ENCODE results near the gene TTC9B.

The TTC9B gene

DNA sequence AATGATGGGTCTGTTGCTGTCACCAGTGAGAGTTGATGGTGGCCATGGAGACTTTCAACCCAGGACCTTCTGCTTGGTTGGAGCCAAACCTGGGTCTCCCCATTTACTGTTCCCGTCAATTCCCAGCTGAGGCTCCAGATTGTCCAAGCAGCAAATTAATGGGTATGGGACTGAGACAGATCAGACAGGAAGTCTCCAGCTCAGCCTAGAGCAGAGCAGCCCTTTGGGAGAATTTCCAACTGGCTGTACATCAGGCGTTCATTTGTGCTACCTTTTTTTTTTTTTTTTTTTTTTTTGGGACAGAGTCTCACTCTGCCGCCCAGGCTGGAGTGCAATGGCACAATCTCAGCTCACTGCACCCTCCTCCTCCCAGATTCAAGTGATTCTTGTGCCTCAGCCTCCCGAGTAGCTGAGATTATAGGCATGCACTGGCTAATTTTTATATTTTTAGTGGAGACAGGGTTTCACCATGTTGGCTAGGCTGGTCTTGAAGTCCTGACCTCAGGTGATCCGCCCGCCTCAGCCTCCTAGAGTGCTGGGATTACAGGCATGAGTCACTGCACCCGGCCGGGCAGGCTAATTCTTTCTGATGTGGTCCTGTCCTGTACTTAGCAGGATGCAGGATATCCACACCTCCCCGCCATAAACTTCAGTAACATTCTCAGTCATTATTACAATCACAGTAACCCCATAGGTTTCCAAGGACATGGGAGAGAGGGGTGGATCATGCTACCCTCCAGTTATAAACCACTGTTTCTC is 17.7 kb downstream of the TTC9B start:
- TF ChIP-seq BACH2 (CRISPR knock-in tag; IDR thresholded peaks at IDR 0.05; ENCODE audit: borderline replicate concordance) (no peak), TOX (CRISPR knock-in tag; IDR thresholded peaks at IDR 0.05; ENCODE audit: borderline replicate concordance) (no peak), PPARA (CRISPR knock-in tag; IDR thresholded peaks at IDR 0.05; ENCODE audit: borderline replicate concordance) (no peak)
- peak; percentile 38; the same call in 2 of the 3 replicates for ATAC-seq

DNA sequence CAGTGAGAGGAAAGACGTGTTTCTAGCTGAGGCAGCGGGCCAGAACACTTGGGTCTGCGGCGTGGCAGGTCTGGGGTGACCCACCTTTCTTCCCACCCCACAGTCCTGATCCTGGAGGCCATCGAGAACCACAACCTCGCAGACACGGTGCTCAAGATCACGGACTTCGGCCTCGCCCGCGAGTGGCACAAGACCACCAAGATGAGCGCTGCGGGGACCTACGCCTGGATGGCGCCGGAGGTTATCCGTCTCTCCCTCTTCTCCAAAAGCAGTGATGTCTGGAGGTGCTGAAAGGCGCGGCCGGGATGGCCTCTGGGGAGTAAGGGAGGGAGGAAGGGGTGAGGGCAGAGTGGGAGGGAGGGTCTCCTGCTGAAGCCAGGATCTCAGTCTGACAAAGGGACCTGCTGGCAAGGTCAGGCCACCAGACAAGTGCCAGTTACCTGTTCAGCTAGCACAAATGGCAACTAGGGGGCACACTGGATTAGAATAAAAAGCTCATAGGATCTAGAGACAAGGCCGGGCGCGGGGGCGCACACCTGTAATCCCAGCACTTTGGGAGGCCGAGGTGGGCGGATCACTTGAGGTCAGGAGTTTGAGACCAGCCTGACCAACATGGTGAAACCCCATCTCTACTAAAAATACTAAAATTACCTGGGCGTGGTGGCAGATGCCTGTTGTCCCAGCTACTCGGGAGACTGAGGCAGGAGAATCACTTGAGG is 19.8 kb downstream of the TTC9B start:
- no peak for ATAC-seq
- TF ChIP-seq CSRNP3 (CRISPR knock-in tag; IDR thresholded peaks at IDR 0.05) (no peak), ZNF8 (CRISPR knock-in tag; IDR thresholded peaks at IDR 0.05) (no peak), PPARA (CRISPR knock-in tag; IDR thresholded peaks at IDR 0.05; ENCODE audit: borderline replicate concordance) (no peak), ISL1 (CRISPR knock-in tag; IDR thresholded peaks at IDR 0.05) (no peak), ZFP30 (CRISPR knock-in tag; IDR thresholded peaks at IDR 0.05) (no peak), POU6F1 (CRISPR knock-in tag; IDR thresholded peaks at IDR 0.05; ENCODE audit: borderline replicate concordance, low read depth) (no peak)
- TF ChIP-seq, protein P1, sequence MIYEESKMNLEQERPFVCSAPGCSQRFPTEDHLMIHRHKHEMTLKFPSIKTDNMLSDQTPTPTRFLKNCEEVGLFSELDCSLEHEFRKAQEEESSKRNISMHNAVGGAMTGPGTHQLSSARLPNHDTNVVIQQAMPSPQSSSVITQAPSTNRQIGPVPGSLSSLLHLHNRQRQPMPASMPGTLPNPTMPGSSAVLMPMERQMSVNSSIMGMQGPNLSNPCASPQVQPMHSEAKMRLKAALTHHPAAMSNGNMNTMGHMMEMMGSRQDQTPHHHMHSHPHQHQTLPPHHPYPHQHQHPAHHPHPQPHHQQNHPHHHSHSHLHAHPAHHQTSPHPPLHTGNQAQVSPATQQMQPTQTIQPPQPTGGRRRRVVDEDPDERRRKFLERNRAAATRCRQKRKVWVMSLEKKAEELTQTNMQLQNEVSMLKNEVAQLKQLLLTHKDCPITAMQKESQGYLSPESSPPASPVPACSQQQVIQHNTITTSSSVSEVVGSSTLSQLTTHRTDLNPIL (CRISPR knock-in tag; IDR thresholded peaks at IDR 0.05; ENCODE audit: low read depth) = no peak
- TF ChIP-seq, protein P2, sequence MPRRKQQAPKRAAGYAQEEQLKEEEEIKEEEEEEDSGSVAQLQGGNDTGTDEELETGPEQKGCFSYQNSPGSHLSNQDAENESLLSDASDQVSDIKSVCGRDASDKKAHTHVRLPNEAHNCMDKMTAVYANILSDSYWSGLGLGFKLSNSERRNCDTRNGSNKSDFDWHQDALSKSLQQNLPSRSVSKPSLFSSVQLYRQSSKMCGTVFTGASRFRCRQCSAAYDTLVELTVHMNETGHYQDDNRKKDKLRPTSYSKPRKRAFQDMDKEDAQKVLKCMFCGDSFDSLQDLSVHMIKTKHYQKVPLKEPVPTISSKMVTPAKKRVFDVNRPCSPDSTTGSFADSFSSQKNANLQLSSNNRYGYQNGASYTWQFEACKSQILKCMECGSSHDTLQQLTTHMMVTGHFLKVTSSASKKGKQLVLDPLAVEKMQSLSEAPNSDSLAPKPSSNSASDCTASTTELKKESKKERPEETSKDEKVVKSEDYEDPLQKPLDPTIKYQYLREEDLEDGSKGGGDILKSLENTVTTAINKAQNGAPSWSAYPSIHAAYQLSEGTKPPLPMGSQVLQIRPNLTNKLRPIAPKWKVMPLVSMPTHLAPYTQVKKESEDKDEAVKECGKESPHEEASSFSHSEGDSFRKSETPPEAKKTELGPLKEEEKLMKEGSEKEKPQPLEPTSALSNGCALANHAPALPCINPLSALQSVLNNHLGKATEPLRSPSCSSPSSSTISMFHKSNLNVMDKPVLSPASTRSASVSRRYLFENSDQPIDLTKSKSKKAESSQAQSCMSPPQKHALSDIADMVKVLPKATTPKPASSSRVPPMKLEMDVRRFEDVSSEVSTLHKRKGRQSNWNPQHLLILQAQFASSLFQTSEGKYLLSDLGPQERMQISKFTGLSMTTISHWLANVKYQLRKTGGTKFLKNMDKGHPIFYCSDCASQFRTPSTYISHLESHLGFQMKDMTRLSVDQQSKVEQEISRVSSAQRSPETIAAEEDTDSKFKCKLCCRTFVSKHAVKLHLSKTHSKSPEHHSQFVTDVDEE (CRISPR knock-in tag; IDR thresholded peaks at IDR 0.05) = no peak

DNA sequence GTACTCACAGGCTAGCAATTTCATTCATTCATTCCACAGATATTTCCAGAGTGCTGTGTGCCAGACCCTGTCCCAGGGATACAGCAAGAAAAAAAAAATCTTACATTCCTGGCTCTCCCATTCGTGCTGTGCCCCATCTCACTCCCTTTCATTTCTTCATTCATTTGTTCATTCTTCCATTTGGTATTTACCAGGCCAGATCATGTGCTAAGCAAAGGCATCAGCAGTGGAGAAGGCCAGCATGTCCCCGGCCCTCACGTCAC is 24.7 kb downstream of the TTC9B start:
- ATAC-seq = no peak
- TF ChIP-seq ESRRG (CRISPR knock-in tag; IDR thresholded peaks at IDR 0.05) (no peak), ZNF565 (CRISPR knock-in tag; conservative IDR thresholded peaks at IDR 0.05; ENCODE audit: low read depth) (no peak), ZFP30 (CRISPR knock-in tag; IDR thresholded peaks at IDR 0.05) (no peak), ZFP3 (CRISPR knock-in tag; IDR thresholded peaks at IDR 0.05) (no peak), ZC3H10 (CRISPR knock-in tag; IDR thresholded peaks at IDR 0.05) (no peak), CSRNP3 (CRISPR knock-in tag; IDR thresholded peaks at IDR 0.05) (no peak), TOX (CRISPR knock-in tag; IDR thresholded peaks at IDR 0.05; ENCODE audit: borderline replicate concordance) (no peak), POU6F1 (CRISPR knock-in tag; IDR thresholded peaks at IDR 0.05; ENCODE audit: borderline replicate concordance, low read depth) (no peak), RARB (CRISPR knock-in tag; IDR thresholded peaks at IDR 0.05) (no peak), TCF4 (CRISPR knock-in tag; IDR thresholded peaks at IDR 0.05; ENCODE audit: borderline replicate concordance) (no peak), ZNF8 (CRISPR knock-in tag; IDR thresholded peaks at IDR 0.05) (no peak), SNAI2 (CRISPR knock-in tag; IDR thresholded peaks at IDR 0.05) (no peak), BACH2 (CRISPR knock-in tag; IDR thresholded peaks at IDR 0.05; ENCODE audit: borderline replicate concordance) (no peak), ISL1 (CRISPR knock-in tag; IDR thresholded peaks at IDR 0.05) (no peak), ZNF70 (CRISPR knock-in tag; IDR thresholded peaks at IDR 0.05) (no peak), ARNTL (CRISPR knock-in tag; IDR thresholded peaks at IDR 0.05; ENCODE audit: borderline replicate concordance, low read depth) (no peak)
